Tibial nerve (tissue), 4 donors: ENCODE measurements around the gene MAGEE2. TPM values are rescaled to one million over a fixed set of nuclear protein-coding genes. Genes with fewer than 3 reads are reported as not detected.
"Not testable (repeated sequence)": the region's sequence is repeated elsewhere in the genome, so short reads cannot be mapped to it uniquely, and the experiment has no call there.

Experiments used
- DNase-seq, 2 donors: peaks; one replicate each; pipeline ENCODE4 v3.0.0-alpha.2; 2019; ENCODE audit warnings: low spot score in 2 of 2
- H3K27ac ChIP-seq, 4 donors: fragments of 200-600 bp; sonication (generic) in 3 of 4; one replicate each; pipeline ENCODE4 v1.5.1; 2017 to 2019; ENCODE audit warnings: mild to moderate bottlenecking in 1 of 4
- H3K27me3 ChIP-seq, 2 donors: fragments of 200-600 bp; sonication (generic) in 1 of 2; one replicate each; pipeline versions ENCODE4 v1.5.1 to v1.6.0; 2017 to 2019
- H3K36me3 ChIP-seq, 3 donors: fragments of 200-600 bp; sonication (generic); one replicate each; pipeline ENCODE4 v1.5.1; 2018 to 2019
- H3K4me1 ChIP-seq, 4 donors: fragments of 200-600 bp; sonication (generic) in 3 of 4; one replicate each; pipeline ENCODE4 v1.5.1; 2017 to 2019
- H3K4me3 ChIP-seq, 4 donors: fragments of 200-600 bp; sonication (generic) in 3 of 4; one replicate each; pipeline ENCODE4 v1.5.1; 2017 to 2019; ENCODE audit warnings: mild to moderate bottlenecking in 1 of 4, moderate library complexity in 1 of 4
- H3K9me3 ChIP-seq, 4 donors: fragments of 200-600 bp; sonication (generic) in 3 of 4; one replicate each; pipeline ENCODE4 v1.5.1; 2017 to 2019
- CTCF ChIP-seq, 5 experiments: fragments of 200-600 bp in 3 of 5; fragments of 450-650 bp in 2 of 5; sonication (generic) in 3 of 5; IDR thresholded peaks; one replicate each; pipeline ENCODE4 v1.5.1; 2016 to 2019; ENCODE audit warnings: antibody characterized with exemption in 5 of 5, mild to moderate bottlenecking in 3 of 5, moderate library complexity in 2 of 5
- EP300 ChIP-seq, 2 donors: sonication (generic); formaldehyde crosslinking; IDR thresholded peaks; one replicate each; pipeline ENCODE4 v1.6.1; 2017; ENCODE audit warnings: antibody characterized with exemption in 2 of 2, mild to moderate bottlenecking in 1 of 2
- POLR2A ChIP-seq, 2 donors: fragments of 450-650 bp; IDR thresholded peaks; one replicate each; pipeline ENCODE4 v1.6.1; 2017; ENCODE audit warnings: antibody characterized with exemption in 2 of 2, mild to moderate bottlenecking in 2 of 2, moderate library complexity in 2 of 2
- WGBS, 2 donors: methylation state at CpG; one replicate each; pipeline ENCODE4 v1.1.5; 2018; 5-methylcytosine and 5-hydroxymethylcytosine counted together
- total RNA-seq, 4 donors: library from RNA; depleted of rRNA; stranded (reverse); fragments of >200 nt; gene quantifications; one replicate each; pipeline ENCODE4 v1.1.0, GENCODE V29; 2016

The MAGEE2 gene
- under 1 TPM in 1 of 4 donors, not detected in 3; 0.39 TPM for total RNA-seq

- TF ChIP-seq CTCF (IDR thresholded peaks at IDR 0.05) (no peak), POLR2A (IDR thresholded peaks at IDR 0.05) (no peak), EP300 (IDR thresholded peaks at IDR 0.05) (no peak)
- H3K4me1 ChIP-seq: no peaks in the 10 kb centered on the region
- H3K9me3 ChIP-seq: no peaks in the 10 kb centered on the region
- no peak for DNase-seq
- H3K27me3 ChIP-seq: no peaks in the 10 kb centered on the region
- 43 to 62% methylated on average over 20 to 36 of the region's 36 CpGs for WGBS, 2 donors
- H3K4me3 ChIP-seq: peak within 1 kb of the TSS in 2 of 4 donors; percentile 15 to 47
- H3K36me3 ChIP-seq: no peaks in the 10 kb centered on the region
- no peak within 1 kb of the TSS for H3K27ac ChIP-seq
Measured at GRCh38 chrX:75784680-75785491, at the start of gene MAGEE2. TSS of gene MAGEE2 (minus strand) at chrX:75785254. CDS start at chrX:75785051, 203 bp downstream.

GRCh38 chrX:75786290-75786689 is 1.2 kb upstream of the MAGEE2 start:
- no peaks in the 10 kb centered on the region for H3K27me3 ChIP-seq
- 79 to 90% methylated on average over 5 of the region's 5 CpGs for WGBS, 2 donors
- H3K4me3 ChIP-seq: no peak overlapping the region
- no peak for DNase-seq
- no peaks in the 10 kb centered on the region for H3K4me1 ChIP-seq
- TF ChIP-seq EP300 (IDR thresholded peaks at IDR 0.05): no peak
- TF ChIP-seq POLR2A (IDR thresholded peaks at IDR 0.05): no peak
- no peak for TF ChIP-seq CTCF (IDR thresholded peaks at IDR 0.05)
- H3K36me3 ChIP-seq: no peaks in the 10 kb centered on the region
- no peak overlapping the region for H3K27ac ChIP-seq
- no peaks in the 10 kb centered on the region for H3K9me3 ChIP-seq

- WGBS, 2 donors: 32 to 45% methylated on average over 15 of the region's 15 CpGs
- no peak for DNase-seq
- Histone ChIP-seq H3K9me3 (no peaks in the 10 kb centered on the region), H3K4me3 (no peak overlapping the region), H3K4me1 (no peaks in the 10 kb centered on the region), H3K27me3 (no peaks in the 10 kb centered on the region), H3K36me3 (no peaks in the 10 kb centered on the region), H3K27ac (no peak overlapping the region)
- TF ChIP-seq CTCF (IDR thresholded peaks at IDR 0.05): no peak
- TF ChIP-seq POLR2A (IDR thresholded peaks at IDR 0.05): no peak
- no peak for TF ChIP-seq EP300 (IDR thresholded peaks at IDR 0.05)
Measured at GRCh38 chrX:75781611-75782010, 3.4 kb downstream of the MAGEE2 start.

DNA sequence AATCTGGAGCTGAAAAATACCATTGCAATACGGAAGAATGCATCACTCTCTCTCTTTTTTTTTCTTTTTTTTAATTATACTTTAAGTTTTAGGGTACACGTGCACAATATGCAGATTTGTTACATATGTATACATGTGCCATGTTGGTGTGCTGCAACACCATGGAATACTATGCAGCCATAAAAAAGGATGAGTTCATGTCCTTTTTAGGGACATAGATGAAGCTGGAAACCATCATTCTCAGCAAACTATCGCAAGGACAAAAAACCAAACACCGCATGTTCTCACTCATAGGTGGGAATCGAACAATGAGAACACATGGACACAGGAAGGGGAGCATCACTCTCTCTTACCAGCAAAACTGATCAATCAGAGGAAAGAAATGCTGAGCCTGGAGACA is 17.0 kb downstream of the MAGEE2 start:
- not testable (repeated sequence) for H3K9me3 ChIP-seq, H3K4me3 ChIP-seq, H3K36me3 ChIP-seq, H3K27me3 ChIP-seq, H3K4me1 ChIP-seq, DNase-seq, H3K27ac ChIP-seq
- 76 to 96% methylated on average over 5 of the region's 5 CpGs for WGBS, 2 donors

DNA sequence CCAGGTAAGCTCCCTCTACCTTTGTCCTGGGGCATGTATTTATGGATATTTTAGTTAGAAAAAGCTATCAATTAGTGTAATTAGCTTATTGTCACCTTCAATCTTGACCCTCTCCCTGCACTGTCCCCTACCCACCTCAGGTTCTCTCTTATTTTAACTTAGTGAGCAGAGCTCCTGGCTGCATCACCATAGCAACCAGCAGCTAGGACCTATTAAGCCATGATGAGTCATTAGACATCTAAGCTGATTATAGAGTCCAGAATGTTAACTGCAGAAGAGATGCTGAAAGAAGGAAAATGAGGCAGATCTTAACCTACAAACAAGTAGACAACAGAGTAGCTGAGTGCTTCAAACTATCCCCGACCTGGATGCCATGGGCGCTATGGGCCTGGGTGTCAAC is 36.6 kb downstream of the MAGEE2 start:
- Histone ChIP-seq H3K9me3 (peaks cover 0 to 23% (median 0%) of the 10 kb centered on the region in 4 donors), H3K27ac (no peak overlapping the region), H3K36me3 (no peaks in the 10 kb centered on the region), H3K27me3 (no peaks in the 10 kb centered on the region), H3K4me3 (no peak overlapping the region), H3K4me1 (no peaks in the 10 kb centered on the region)
- no peak for DNase-seq
- TF ChIP-seq POLR2A (IDR thresholded peaks at IDR 0.05) (no peak), EP300 (IDR thresholded peaks at IDR 0.05) (no peak)
- WGBS, 2 donors: 77% methylated on average over 2 of the region's 2 CpGs; no CpG with 5 or more reads in 1 of the 2 donors

DNA sequence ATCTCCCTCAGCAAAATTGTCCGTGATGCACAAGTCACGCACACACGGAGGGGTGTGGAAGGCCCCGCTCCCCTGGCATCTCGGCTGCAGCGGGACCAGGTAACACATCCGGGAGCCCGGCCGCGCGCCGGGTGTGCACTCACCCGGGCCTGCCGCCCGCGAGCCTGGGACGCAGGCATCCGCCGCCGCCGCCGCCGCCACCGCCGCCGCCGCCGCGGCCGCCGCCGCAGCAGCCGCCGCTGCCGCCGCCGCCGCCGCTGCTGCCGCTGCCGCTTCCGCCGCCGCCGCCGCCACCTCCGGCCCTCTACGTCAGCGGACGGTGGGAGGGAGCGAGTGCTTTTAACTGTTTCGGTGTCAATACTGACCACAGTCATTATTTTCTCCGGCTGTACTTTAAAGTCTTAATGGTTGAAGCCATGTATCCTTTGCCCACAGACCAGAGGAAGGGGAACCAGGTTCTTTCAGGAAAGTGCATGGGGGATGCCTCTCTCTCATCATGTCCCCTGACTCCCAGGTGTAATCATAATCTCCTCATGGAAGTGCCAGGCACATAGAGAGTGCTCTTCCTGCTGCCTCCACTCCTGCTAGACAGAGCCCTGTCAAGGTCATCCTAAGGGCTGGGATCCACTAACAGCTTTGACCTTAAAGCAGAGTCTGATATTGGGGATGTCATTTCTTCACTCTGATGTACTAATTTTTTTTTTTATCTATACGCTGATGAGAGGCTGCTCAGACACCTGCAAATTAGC is 38.0 kb downstream of the MAGEE2 start:
- peak in 1 of 2 donors; percentile 7 for DNase-seq
- TF ChIP-seq EP300 (IDR thresholded peaks at IDR 0.05): no peak
- TF ChIP-seq CTCF (IDR thresholded peaks at IDR 0.05): no peak
- TF ChIP-seq POLR2A (IDR thresholded peaks at IDR 0.05): no peak
- peak overlapping the region; percentile 18 to 58 (median 32) for H3K4me3 ChIP-seq
- peak overlapping the region in 1 of 4 donors; percentile 75 for H3K27ac ChIP-seq
- H3K9me3 ChIP-seq: peaks cover 0 to 37% (median 3%) of the 10 kb centered on the region in 4 donors
- H3K36me3 ChIP-seq: no peaks in the 10 kb centered on the region
- H3K4me1 ChIP-seq: no peaks in the 10 kb centered on the region
- H3K27me3 ChIP-seq: no peaks in the 10 kb centered on the region
- WGBS, 2 donors: 26 to 47% methylated on average over 7 to 54 of the region's 54 CpGs
